ENCODE results near the gene KRT16. TPM values are rescaled to one million over a fixed set of nuclear protein-coding genes. Genes with fewer than 3 reads are reported as not detected.

Gene KRT16
- total and polyA plus RNA-seq, 8 donors = 1.1 to 32.8 (median 1.3) TPM; not detected in 5

DNA sequence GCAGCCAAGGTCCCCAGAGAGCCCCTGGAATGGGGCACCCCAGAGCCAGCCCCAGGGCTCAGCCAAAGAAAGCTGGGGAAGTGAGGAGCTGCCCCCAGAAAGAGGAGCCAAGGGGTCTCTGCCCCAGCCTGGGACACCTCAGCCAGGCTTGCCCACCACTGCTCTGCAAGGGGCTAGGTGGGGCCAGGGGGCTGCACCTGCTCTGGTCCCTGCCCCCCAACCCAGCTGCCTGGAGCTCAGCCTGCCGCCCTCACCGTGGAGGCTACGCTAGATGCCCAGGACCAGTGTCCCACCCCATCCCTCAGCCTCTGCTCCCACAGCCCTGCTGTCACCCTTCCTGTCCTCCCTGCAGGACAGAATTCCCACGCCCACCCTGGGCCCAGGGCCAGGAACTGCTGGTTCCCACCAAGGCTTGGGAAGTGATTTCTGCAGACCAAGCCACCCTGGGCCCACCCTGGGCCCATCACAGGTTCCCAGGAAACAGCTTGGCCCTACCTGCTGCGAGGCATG is 39.9 kb upstream of the KRT16 start:
- WGBS, 5 donors = 73 to 85% (median 75%) methylated on average over 5 of the region's 5 CpGs
- Histone ChIP-seq H3K36me3 (no peaks in the 10 kb centered on the region), H3K9me3 (no peaks in the 10 kb centered on the region), H3K4me3 (no peak overlapping the region), H3K4me1 (peaks cover 54 to 84% (median 74%) of the 10 kb centered on the region in 4 donors), H3K27ac (peak overlapping the region; percentile 77 to 93 (median 88)), H3K27me3 (no peaks in the 10 kb centered on the region)
- intact Hi-C loops (cut with DNase I; ENCODE audit: low total_unique reads) = loop anchor here (10.0 kb wide), 1 partner anchor 748 kb away; no protein-coding TSS in a partner anchor
- DNase-seq = no peak
- TF ChIP-seq EP300 (IDR thresholded peaks at IDR 0.05) (no peak), POLR2AphosphoS5 (IDR thresholded peaks at IDR 0.05) (no peak), POLR2A (IDR thresholded peaks at IDR 0.05) (no peak)
- TF ChIP-seq, protein P1, sequence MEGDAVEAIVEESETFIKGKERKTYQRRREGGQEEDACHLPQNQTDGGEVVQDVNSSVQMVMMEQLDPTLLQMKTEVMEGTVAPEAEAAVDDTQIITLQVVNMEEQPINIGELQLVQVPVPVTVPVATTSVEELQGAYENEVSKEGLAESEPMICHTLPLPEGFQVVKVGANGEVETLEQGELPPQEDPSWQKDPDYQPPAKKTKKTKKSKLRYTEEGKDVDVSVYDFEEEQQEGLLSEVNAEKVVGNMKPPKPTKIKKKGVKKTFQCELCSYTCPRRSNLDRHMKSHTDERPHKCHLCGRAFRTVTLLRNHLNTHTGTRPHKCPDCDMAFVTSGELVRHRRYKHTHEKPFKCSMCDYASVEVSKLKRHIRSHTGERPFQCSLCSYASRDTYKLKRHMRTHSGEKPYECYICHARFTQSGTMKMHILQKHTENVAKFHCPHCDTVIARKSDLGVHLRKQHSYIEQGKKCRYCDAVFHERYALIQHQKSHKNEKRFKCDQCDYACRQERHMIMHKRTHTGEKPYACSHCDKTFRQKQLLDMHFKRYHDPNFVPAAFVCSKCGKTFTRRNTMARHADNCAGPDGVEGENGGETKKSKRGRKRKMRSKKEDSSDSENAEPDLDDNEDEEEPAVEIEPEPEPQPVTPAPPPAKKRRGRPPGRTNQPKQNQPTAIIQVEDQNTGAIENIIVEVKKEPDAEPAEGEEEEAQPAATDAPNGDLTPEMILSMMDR (IDR thresholded peaks at IDR 0.05) = no peak

DNA sequence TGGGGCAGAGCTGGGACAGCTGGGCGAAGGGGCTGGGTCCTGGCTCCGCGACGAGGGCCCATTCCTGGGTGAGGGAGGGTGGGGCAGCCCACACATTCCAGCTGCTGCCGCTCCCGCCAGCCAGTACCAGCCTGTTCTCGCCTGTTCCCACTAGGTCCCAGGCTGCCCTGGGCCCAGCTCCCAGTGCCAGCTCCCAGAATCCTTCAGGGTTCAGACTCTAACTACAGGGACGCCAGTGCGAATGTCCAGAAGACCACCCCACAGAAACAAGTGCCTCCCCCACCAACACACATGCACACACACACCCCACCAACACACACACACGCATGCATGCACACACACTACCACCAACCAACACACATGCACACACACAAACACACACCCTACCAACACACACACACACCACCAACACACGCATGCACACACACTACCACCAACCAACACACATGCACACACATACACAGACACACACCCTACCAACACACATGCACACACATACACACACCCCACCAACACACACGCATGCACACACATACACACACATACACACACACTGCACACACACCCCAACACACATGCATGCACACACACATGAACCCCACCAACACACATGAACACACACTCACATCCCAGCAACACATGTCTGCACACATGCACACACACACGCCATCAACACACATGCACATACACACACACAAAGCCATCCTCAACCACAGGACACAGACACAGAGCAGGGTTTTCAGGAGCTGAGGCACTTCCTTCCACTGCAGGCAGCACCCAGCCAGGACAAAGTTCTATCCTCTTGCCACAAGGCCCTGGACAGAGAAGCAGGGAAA is 39.3 kb upstream of the KRT16 start:
- 48 to 74% (median 63%) methylated on average over 5 to 13 of the region's 13 CpGs for WGBS, 5 donors
- no peak for TF ChIP-seq POLR2A (IDR thresholded peaks at IDR 0.05)
- no peak for TF ChIP-seq EP300 (IDR thresholded peaks at IDR 0.05)
- TF ChIP-seq, protein P1 (IDR thresholded peaks at IDR 0.05) = no peak
- TF ChIP-seq POLR2AphosphoS5 (IDR thresholded peaks at IDR 0.05) = peak in 2 of 3 donors; percentile 54 to 78
- no peak overlapping the region for H3K4me3 ChIP-seq
- H3K27me3 ChIP-seq = no peaks in the 10 kb centered on the region
- no peaks in the 10 kb centered on the region for H3K9me3 ChIP-seq
- intact Hi-C loops (cut with DNase I; ENCODE audit: low total_unique reads) = loop anchor here (10.0 kb wide), 1 partner anchor 747 kb away; no protein-coding TSS in a partner anchor
- peak; percentile 89 to 96 for DNase-seq
- peak overlapping the region; percentile 77 to 93 (median 88) for H3K27ac ChIP-seq
- H3K36me3 ChIP-seq = no peaks in the 10 kb centered on the region
- H3K4me1 ChIP-seq = peaks cover 50 to 78% (median 68%) of the 10 kb centered on the region in 4 donors

DNA sequence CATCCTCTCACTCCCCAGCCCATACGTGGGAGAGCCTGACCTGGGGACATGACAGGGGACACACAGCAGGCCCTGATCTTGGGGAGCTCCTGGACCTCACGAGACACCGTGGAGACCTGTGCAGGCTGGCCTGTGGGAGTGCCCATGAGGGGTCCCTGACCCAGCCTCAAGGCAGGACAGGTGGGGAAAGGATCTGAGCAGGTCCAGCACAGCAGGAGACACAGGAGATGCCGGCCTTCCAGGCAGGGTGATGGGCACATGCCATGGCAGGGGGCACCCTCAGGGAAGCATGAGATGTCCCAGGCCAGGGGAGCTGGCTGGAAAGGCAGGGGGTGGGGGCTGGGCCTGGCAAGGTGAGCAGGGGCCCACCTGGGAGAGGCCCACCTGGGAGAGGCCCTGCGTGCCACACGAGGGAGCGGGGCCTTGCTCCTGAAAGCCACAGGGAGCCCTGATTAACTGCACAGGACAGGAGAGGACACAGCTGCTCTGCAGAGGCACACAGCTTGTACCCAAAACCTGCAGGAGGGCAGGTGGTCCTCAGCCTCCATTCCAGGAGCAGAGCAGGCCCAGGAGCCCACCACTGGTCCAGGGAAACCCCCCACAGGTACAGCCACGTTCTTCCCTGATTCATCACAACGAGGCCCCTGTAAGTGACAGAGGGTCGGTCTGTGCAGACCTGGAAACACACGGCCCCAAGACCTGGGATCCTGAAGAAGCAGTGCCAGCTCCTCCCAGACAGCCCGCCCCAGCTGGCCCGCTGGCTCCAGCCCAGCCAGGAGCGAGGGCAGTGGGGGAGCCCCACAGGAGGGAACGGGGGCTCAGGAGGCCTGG is 38.4 kb upstream of the KRT16 start:
- H3K36me3 ChIP-seq = no peaks in the 10 kb centered on the region
- H3K4me1 ChIP-seq = peaks cover 44 to 72% (median 60%) of the 10 kb centered on the region in 4 donors
- TF ChIP-seq, protein P1 (IDR thresholded peaks at IDR 0.05) = no peak
- TF ChIP-seq POLR2A (IDR thresholded peaks at IDR 0.05) (no peak), EP300 (IDR thresholded peaks at IDR 0.05) (no peak), POLR2AphosphoS5 (IDR thresholded peaks at IDR 0.05) (no peak)
- no peaks in the 10 kb centered on the region for H3K27me3 ChIP-seq
- H3K4me3 ChIP-seq = no peak overlapping the region
- 43 to 88% (median 55%) methylated on average over 5 to 15 of the region's 15 CpGs for WGBS, 5 donors
- H3K27ac ChIP-seq = peak overlapping the region; percentile 68 to 93 (median 88)
- intact Hi-C loops (cut with DNase I; ENCODE audit: low total_unique reads) = loop anchor here (10.0 kb wide), 1 partner anchor 746 kb away; no protein-coding TSS in a partner anchor
- H3K9me3 ChIP-seq = no peaks in the 10 kb centered on the region
- DNase-seq = no peak

Data from stomach (tissue), 9 donors.